Neural cell (in vitro differentiated cells): ENCODE data around the gene UNC5A.

Experiments
- CTCF ChIP-seq: fragments of 450-650 bp; IDR thresholded peaks from 2 replicates; pipeline ENCODE4 v1.5.1; 2014; ENCODE audit warnings: antibody characterized with exemption, mild to moderate bottlenecking, moderate library complexity; ENCODE audit not compliant: poor library complexity, severe bottlenecking
- EP300 ChIP-seq: fragments of 450-650 bp; conservative IDR thresholded peaks from 2 replicates; pipeline ENCODE4 v1.6.1; 2014; ENCODE audit warnings: antibody characterized with exemption, mild to moderate bottlenecking, moderate library complexity; ENCODE audit not compliant: poor library complexity, severe bottlenecking
- EZH2 ChIP-seq: fragments of 200-600, 300-800 bp; shearing (Covaris generic), sonication (generic); IDR thresholded peaks from 2 replicates; pipeline ENCODE4 v1.6.1; 2014; ENCODE audit warnings: antibody characterized with exemption, low read length, borderline replicate concordance, mild to moderate bottlenecking; ENCODE audit not compliant: insufficient read depth, poor library complexity, severe bottlenecking
- POLR2AphosphoS5 ChIP-seq: IDR thresholded peaks from 2 replicates; pipeline ENCODE4 v1.6.1; 2012

- no peak for TF ChIP-seq CTCF
- TF ChIP-seq EP300, result no peak
- no peak for TF ChIP-seq EZH2
- TF ChIP-seq POLR2AphosphoS5, result no peak
These were observed 52.1 kb downstream of the UNC5A start for GRCh38 chr5:176862330-176862995.
